A549 (cell line): ENCODE data around the gene CCDC136. TPM values are rescaled to one million over a fixed set of nuclear protein-coding genes. Genes with fewer than 3 reads are reported as not detected.

Experiments
- ATAC-seq, 2 experiments: fragments of 200-7000 bp in 1 of 2; fragments of >200 bp in 1 of 2; cut with Nextera tagmentation in 1 of 2; cut with Tn5 transposase in 1 of 2; 3 replicates each; pipeline versions ENCODE4 v1.8.0 to v1.9.1; 2018 to 2020; ENCODE audit warnings: mild to moderate bottlenecking in 1 of 2, moderate library complexity in 1 of 2
- CTCF ChIA-PET: fragments of 300-600 bp; sonication (Branson Sonifier 250); formaldehyde crosslinking; extraction: SDS; loops from one replicate; lab custom pipeline; 2021; ENCODE audit warnings: antibody characterized with exemption, inconsistent platforms; lab: Yijun Ruan, JAX
- POLR2A ChIA-PET: fragments of 350-600 bp; formaldehyde crosslinking; extraction: SDS; loops from one replicate; lab custom pipeline; 2021; ENCODE audit warnings: antibody characterized with exemption, inconsistent platforms; lab: Yijun Ruan, JAX
- DNase-seq, 2 experiments: peaks; one replicate each; pipeline versions ENCODE4 v3.0.0 to v3.0.0-alpha.2; 2011 to 2016; ENCODE audit warnings: low read depth in 1 of 2, low spot score in 1 of 2
- FAIRE-seq: peaks from 2 replicates; lab custom pipeline; 2011; peaks lifted over from hg19 to GRCh38; lab: Jason Lieb, UNC
- H3K27ac ChIP-seq, 2 experiments: fragments of >200 bp; sonication (Bioruptor Twin); formaldehyde crosslinking; 3 replicates each; pipeline ENCODE4 v1.5.1; 2016 to 2017
- H3K4me1 ChIP-seq: fragments of >200 bp; sonication (Bioruptor Twin); formaldehyde crosslinking; 3 replicates; pipeline ENCODE4 v1.6.1; 2016
- H3K4me2 ChIP-seq: fragments of >200 bp; sonication (Bioruptor Twin); formaldehyde crosslinking; 3 replicates; pipeline ENCODE4 v1.6.1; 2016
- H3K4me3 ChIP-seq: fragments of >200 bp; sonication (Bioruptor Twin); formaldehyde crosslinking; 3 replicates; pipeline ENCODE4 v1.5.1; 2016
- H3K9me3 ChIP-seq: fragments of >200 bp; sonication (Bioruptor Twin); formaldehyde crosslinking; 3 replicates; pipeline ENCODE4 v1.6.1; 2016
- CBX8 ChIP-seq: fragments of 200-600 bp; sonication (generic); IDR thresholded peaks from 2 replicates; pipeline ENCODE4 v1.6.1; 2016
- CHD4 ChIP-seq: fragments of 200-600 bp; sonication (generic); IDR thresholded peaks from 2 replicates; pipeline ENCODE4 v1.6.1; 2016; ENCODE audit warnings: antibody characterized with exemption, mild to moderate bottlenecking, borderline replicate concordance
- CTCF ChIP-seq: fragments of >200 bp; sonication (Bioruptor Twin); formaldehyde crosslinking; IDR thresholded peaks from 3 replicates; pipeline ENCODE4 v1.5.1; 2016
- E2F6 ChIP-seq: IDR thresholded peaks from 2 replicates; pipeline ENCODE4 v1.6.1; 2012; ENCODE audit warnings: low read depth, borderline replicate concordance
- EHMT2 ChIP-seq: fragments of 200-600 bp; sonication (generic); IDR thresholded peaks from 2 replicates; pipeline ENCODE4 v1.6.1; 2016; ENCODE audit warnings: antibody characterized with exemption, low read depth, mild to moderate bottlenecking, moderate library complexity
- ELK1 ChIP-seq: fragments of 150-350 bp; IDR thresholded peaks from 2 replicates; pipeline ENCODE4 v1.6.1; 2014; ENCODE audit warnings: low read depth, mild to moderate bottlenecking, low read length
- FOSL2 ChIP-seq, 2 experiments: fragments of 450-650 bp in 1 of 2; fragments of >200 bp in 1 of 2; sonication (Bioruptor Twin) in 1 of 2; formaldehyde crosslinking; IDR thresholded peaks; 2 replicates each; pipeline versions ENCODE4 v1.5.0 to v1.6.1; 2016 to 2020; ENCODE audit warnings: mild to moderate bottlenecking in 1 of 2, moderate library complexity in 1 of 2
- HOXB5 ChIP-seq: fragments of 250-450 bp; sonication (Bioruptor Pico); IDR thresholded peaks from 2 replicates; pipeline ENCODE4 v1.5.0; 2020; ENCODE audit warnings: mild to moderate bottlenecking, moderate library complexity
- JUN ChIP-seq, 2 experiments: fragments of >200 bp; sonication (Bioruptor Twin); formaldehyde crosslinking; IDR thresholded peaks; 2 replicates in 1 of 2; 3 replicates in 1 of 2; pipeline ENCODE4 v1.6.1; 2016 to 2017
- JUNB ChIP-seq: fragments of >200 bp; sonication (Bioruptor Twin); formaldehyde crosslinking; IDR thresholded peaks from 2 replicates; pipeline ENCODE4 v1.6.1; 2016
- KDM1A ChIP-seq: fragments of 200-600 bp; sonication (generic); IDR thresholded peaks from 2 replicates; pipeline ENCODE4 v1.6.1; 2016; ENCODE audit warnings: low read depth, mild to moderate bottlenecking
- MAFK ChIP-seq: fragments of 450-650 bp; IDR thresholded peaks from 2 replicates; pipeline ENCODE4 v1.6.1; 2014; ENCODE audit not compliant: partially characterized antibody
- MYC ChIP-seq: IDR thresholded peaks from 2 replicates; pipeline ENCODE4 v1.6.1; 2012; ENCODE audit warnings: mild to moderate bottlenecking, inconsistent platforms, low read length, improper control_type of control experiment, borderline replicate concordance
- NPAS2 ChIP-seq: fragments of 250-450 bp; sonication (Bioruptor Pico); IDR thresholded peaks from 2 replicates; pipeline ENCODE4 v1.8.0; 2022; ENCODE audit warnings: mild to moderate bottlenecking, moderate library complexity, borderline replicate concordance
- NR3C1 ChIP-seq: fragments of >200 bp; sonication (Bioruptor Twin); formaldehyde crosslinking; IDR thresholded peaks from 3 replicates; pipeline ENCODE4 v1.6.1; 2017
- PHF8 ChIP-seq: fragments of 200-600 bp; sonication (generic); IDR thresholded peaks from 2 replicates; pipeline ENCODE4 v1.6.1; 2016; ENCODE audit warnings: low read depth, mild to moderate bottlenecking, antibody characterized with exemption, moderate library complexity, borderline replicate concordance
- RAD21 ChIP-seq, 2 experiments: fragments of >200 bp in 1 of 2; sonication (Bioruptor Twin) in 1 of 2; formaldehyde crosslinking in 1 of 2; IDR thresholded peaks in 1 of 2; conservative IDR thresholded peaks in 1 of 2; 2 replicates in 1 of 2; 3 replicates in 1 of 2; pipeline ENCODE4 v1.6.1; 2012 to 2018; ENCODE audit warnings: inconsistent platforms in 1 of 2
- RFX5 ChIP-seq: fragments of 450-650 bp; IDR thresholded peaks from 2 replicates; pipeline ENCODE4 v1.7.1; 2014; ENCODE audit warnings: antibody characterized with exemption, mild to moderate bottlenecking, moderate library complexity
- ZC3H11A ChIP-seq: fragments of 450-650 bp; IDR thresholded peaks from 2 replicates; pipeline ENCODE4 v1.6.1; 2014; ENCODE audit warnings: antibody characterized with exemption, mild to moderate bottlenecking
- ZFP36 ChIP-seq: fragments of 450-650 bp; IDR thresholded peaks from 2 replicates; pipeline ENCODE4 v1.6.1; 2014; ENCODE audit warnings: borderline replicate concordance; ENCODE audit not compliant: partially characterized antibody
- ZNF302 ChIP-seq: fragments of 250-450 bp; sonication (Bioruptor Pico); IDR thresholded peaks from 2 replicates; pipeline ENCODE4 v1.9.0; 2021; ENCODE audit warnings: inconsistent platforms, mild to moderate bottlenecking, moderate library complexity
- WGBS: methylation state at CpG from one replicate; pipeline ENCODE4 v1.1.6; 2017; ENCODE audit errors: missing lambda C conversion rate; 5-methylcytosine and 5-hydroxymethylcytosine counted together
- polyA plus RNA-seq, 4 experiments: library from polyadenylated mRNA; depleted of rRNA in 3 of 4; stranded (reverse); fragments of >200 nt; fragmentation: RNase III in 1 of 4; extraction: RNeasy Plus Mini Kit Qiagen cat#74134 plus additional on column Dnase treatment in 1 of 4; gene quantifications; 2 replicates in 3 of 4; 3 replicates in 1 of 4; pipeline ENCODE4 v1.2.3, GENCODE V29; 2011 to 2017
- TF ChIP-seq, protein P1 (sequence below): fragments of 250-450 bp; sonication (Bioruptor Pico); IDR thresholded peaks from 2 replicates; pipeline ENCODE4 v1.5.0; 2021; ENCODE audit warnings: mild to moderate bottlenecking, moderate library complexity, borderline replicate concordance
- TF ChIP-seq, protein P2 (sequence below): fragments of 200-600 bp; sonication (generic); IDR thresholded peaks from 2 replicates; pipeline ENCODE4 v1.6.1; 2016; ENCODE audit warnings: antibody characterized with exemption, mild to moderate bottlenecking, moderate library complexity
- TF ChIP-seq, protein P3 (sequence below): IDR thresholded peaks from 2 replicates; pipeline ENCODE4 v1.6.1; 2012

CCDC136 gene
- polyA plus RNA-seq, 2 of the 4 experiments (the other 2 are of a cell fraction) = 4.7 to 5.4 TPM

DNA sequence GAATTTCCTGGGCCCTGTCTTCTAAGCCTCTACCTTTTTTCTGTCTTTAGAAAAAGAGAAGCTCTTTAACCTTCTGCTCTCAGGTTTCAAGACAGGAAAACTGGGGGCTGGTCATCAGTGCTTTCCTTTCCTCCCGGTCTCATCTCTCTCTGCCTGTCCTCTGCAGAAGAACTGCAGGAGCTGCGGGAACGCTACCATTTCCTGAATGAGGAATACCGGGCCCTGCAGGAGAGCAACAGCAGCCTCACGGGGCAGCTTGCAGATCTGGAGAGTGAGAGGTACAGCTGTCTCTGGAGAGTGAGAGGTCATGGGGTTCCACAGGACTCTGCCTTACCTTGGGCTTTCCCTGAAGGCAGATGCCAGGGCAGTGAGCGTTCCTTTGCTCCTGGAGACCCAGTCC is 12.7 kb downstream of the CCDC136 start:
- H3K9me3 ChIP-seq = no peaks in the 10 kb centered on the region
- no peak overlapping the region for H3K4me2 ChIP-seq
- ATAC-seq = no peak
- H3K4me3 ChIP-seq = no peak overlapping the region
- ChIA-PET CTCF (interaction anchor here (0.9 to 3.2 kb wide), 2 partner anchors 10 to 59 kb away, joined by 3 to 8 read pairs; no protein-coding TSS in a partner anchor), POLR2A (no interaction called here)
- no peaks in the 10 kb centered on the region for H3K4me1 ChIP-seq
- WGBS = 87% methylated on average over 6 of the region's 6 CpGs
- no peak overlapping the region for H3K27ac ChIP-seq
- FAIRE-seq = no peak
- no peak for DNase-seq
- TF ChIP-seq CTCF = no peak
- TF ChIP-seq NR3C1 = no peak
- TF ChIP-seq E2F6 = no peak
- TF ChIP-seq ZC3H11A = no peak
- no peak for TF ChIP-seq ZFP36
- TF ChIP-seq KDM1A = no peak
- TF ChIP-seq MAFK = no peak
- no peak for TF ChIP-seq MYC
- no peak for TF ChIP-seq EHMT2
- no peak for TF ChIP-seq NPAS2 (CRISPR knock-in tag)
- TF ChIP-seq ELK1 = no peak
- TF ChIP-seq, protein P1, sequence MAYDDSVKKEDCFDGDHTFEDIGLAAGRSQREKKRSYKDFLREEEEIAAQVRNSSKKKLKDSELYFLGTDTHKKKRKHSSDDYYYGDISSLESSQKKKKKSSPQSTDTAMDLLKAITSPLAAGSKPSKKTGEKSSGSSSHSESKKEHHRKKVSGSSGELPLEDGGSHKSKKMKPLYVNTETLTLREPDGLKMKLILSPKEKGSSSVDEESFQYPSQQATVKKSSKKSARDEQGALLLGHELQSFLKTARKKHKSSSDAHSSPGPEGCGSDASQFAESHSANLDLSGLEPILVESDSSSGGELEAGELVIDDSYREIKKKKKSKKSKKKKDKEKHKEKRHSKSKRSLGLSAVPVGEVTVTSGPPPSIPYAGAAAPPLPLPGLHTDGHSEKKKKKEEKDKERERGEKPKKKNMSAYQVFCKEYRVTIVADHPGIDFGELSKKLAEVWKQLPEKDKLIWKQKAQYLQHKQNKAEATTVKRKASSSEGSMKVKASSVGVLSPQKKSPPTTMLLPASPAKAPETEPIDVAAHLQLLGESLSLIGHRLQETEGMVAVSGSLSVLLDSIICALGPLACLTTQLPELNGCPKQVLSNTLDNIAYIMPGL (CRISPR knock-in tag) = no peak
- TF ChIP-seq, protein P2, sequence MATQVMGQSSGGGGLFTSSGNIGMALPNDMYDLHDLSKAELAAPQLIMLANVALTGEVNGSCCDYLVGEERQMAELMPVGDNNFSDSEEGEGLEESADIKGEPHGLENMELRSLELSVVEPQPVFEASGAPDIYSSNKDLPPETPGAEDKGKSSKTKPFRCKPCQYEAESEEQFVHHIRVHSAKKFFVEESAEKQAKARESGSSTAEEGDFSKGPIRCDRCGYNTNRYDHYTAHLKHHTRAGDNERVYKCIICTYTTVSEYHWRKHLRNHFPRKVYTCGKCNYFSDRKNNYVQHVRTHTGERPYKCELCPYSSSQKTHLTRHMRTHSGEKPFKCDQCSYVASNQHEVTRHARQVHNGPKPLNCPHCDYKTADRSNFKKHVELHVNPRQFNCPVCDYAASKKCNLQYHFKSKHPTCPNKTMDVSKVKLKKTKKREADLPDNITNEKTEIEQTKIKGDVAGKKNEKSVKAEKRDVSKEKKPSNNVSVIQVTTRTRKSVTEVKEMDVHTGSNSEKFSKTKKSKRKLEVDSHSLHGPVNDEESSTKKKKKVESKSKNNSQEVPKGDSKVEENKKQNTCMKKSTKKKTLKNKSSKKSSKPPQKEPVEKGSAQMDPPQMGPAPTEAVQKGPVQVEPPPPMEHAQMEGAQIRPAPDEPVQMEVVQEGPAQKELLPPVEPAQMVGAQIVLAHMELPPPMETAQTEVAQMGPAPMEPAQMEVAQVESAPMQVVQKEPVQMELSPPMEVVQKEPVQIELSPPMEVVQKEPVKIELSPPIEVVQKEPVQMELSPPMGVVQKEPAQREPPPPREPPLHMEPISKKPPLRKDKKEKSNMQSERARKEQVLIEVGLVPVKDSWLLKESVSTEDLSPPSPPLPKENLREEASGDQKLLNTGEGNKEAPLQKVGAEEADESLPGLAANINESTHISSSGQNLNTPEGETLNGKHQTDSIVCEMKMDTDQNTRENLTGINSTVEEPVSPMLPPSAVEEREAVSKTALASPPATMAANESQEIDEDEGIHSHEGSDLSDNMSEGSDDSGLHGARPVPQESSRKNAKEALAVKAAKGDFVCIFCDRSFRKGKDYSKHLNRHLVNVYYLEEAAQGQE = no peak
- TF ChIP-seq, protein P3, sequence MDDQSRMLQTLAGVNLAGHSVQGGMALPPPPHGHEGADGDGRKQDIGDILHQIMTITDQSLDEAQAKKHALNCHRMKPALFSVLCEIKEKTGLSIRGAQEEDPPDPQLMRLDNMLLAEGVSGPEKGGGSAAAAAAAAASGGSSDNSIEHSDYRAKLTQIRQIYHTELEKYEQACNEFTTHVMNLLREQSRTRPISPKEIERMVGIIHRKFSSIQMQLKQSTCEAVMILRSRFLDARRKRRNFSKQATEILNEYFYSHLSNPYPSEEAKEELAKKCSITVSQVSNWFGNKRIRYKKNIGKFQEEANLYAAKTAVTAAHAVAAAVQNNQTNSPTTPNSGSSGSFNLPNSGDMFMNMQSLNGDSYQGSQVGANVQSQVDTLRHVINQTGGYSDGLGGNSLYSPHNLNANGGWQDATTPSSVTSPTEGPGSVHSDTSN = no peak

GRCh38 chr7:128805225-128805624 is 13.5 kb downstream of the CCDC136 start:
- WGBS = 81% methylated on average over 5 of the region's 5 CpGs
- Histone ChIP-seq H3K4me3 (no peak overlapping the region), H3K4me1 (no peaks in the 10 kb centered on the region), H3K9me3 (no peaks in the 10 kb centered on the region), H3K27ac (no peak overlapping the region), H3K4me2 (no peak overlapping the region)
- DNase-seq = no peak
- ATAC-seq = no peak
- POLR2A ChIA-PET = no interaction called here
- no peak for FAIRE-seq
- CTCF ChIA-PET = interaction anchor here (1.3 to 3.2 kb wide), 5 partner anchors 10 to 378 kb away, joined by 3 to 8 read pairs (median 3); no protein-coding TSS in a partner anchor
- TF ChIP-seq RAD21 (conservative IDR thresholded peaks at IDR 0.05 in 1 of 2, IDR thresholded peaks at IDR 0.05 in 1 of 2) (no peak), JUNB (no peak), ZNF302 (CRISPR knock-in tag) (no peak), CBX8 (no peak), HOXB5 (no peak), FOSL2 (IDR thresholded peaks at IDR 0.05) (no peak), FOSL2 (CRISPR knock-in tag; IDR thresholded peaks at IDR 0.05) (no peak), CHD4 (no peak), PHF8 (no peak), CTCF (no peak), JUN (IDR thresholded peaks at IDR 0.05) (no peak), NR3C1 (no peak), RFX5 (no peak)
